ENCODE results near the gene CDHR3.

Gene CDHR3

GRCh38 chr7:106031300-106032035 is 68.4 kb downstream of the CDHR3 start:
- peak; percentile 61 to 77 for DNase-seq

GRCh38 chr7:106032295-106032694 is 69.2 kb downstream of the CDHR3 start:
- DNase-seq = no peak

GRCh38 chr7:106033735-106034134 is 70.7 kb downstream of the CDHR3 start:
- no peak for DNase-seq

- DNase-seq = no peak
Measured at GRCh38 chr7:106034383-106034782, 71.3 kb downstream of the CDHR3 start.

GRCh38 chr7:106035568-106035967 is 72.5 kb downstream of the CDHR3 start:
- DNase-seq = no peak

DNA sequence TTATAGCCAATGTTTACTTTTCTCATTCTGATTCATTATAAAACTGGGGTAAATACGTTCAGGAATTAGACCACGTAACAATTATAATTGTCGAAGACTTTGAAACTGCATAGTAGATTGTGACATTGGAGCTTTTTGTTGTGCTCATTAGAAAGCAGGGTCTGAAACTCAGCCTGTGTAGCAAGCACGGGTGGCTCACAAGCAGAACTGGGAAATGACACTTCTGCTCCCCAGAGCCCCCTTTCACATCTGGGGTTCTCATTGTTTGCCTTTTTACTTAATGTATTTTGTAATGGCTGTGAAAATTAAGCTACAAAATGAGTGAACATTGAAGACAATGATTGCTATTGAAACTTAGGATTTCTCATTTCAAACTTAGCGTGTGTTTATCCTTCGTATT is 72.9 kb downstream of the CDHR3 start:
- DNase-seq = no peak

- DNase-seq = no peak
Measured at GRCh38 chr7:106037489-106038176, 74.6 kb downstream of the CDHR3 start.

DNA sequence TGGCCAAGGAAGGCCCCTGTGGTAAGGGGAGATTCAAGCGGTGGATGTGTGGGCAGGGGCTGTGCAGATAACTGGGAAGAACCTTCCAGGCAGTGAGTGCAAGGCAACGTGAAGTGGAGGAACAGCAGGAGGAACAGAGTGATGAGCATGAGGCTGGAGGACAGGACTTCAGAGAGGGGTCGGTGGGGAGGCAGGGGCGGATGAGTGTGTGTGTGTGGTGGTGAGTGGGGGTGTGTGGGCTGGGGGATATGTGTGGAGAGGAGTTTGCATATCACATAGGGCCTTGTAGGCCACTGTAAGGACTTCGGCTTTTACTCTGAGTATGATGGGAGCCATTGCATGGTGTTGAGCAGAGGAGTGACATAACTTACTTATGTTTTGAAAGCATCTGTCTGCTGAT is 75.2 kb downstream of the CDHR3 start:
- DNase-seq = no peak

- DNase-seq = no peak
Measured at GRCh38 chr7:106038916-106039315, 75.9 kb downstream of the CDHR3 start.

DNA sequence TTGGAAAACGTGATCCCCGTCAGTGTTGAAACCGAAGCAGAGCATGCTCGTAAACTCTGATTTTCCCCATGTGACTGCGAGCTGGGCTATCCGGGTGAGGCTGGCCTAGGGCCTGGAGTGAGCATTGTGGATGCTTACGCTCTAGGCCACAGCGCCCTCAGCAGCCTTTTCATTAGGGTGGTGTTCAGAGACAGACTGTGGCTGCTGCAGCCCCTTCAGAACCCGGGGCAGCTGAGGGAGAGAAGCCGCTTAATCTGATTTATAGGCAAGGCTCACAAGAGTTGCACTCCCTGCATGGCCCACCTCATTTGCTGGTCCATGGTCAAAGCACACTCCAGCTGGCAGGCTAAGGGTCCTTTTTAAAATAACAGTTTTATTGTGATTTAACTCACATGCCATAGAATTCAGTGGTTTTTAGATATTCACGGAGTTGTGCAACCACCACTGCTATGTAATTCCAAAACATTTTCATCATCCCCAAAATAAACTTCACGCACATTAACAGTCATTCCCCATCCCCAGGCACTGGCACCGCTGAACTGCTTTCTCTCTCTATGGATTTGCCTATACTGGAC is 76.5 kb downstream of the CDHR3 start:
- no peak for DNase-seq

GRCh38 chr7:106041140-106041717 is 78.2 kb downstream of the CDHR3 start:
- peak; percentile 19 to 44 for DNase-seq

DNA sequence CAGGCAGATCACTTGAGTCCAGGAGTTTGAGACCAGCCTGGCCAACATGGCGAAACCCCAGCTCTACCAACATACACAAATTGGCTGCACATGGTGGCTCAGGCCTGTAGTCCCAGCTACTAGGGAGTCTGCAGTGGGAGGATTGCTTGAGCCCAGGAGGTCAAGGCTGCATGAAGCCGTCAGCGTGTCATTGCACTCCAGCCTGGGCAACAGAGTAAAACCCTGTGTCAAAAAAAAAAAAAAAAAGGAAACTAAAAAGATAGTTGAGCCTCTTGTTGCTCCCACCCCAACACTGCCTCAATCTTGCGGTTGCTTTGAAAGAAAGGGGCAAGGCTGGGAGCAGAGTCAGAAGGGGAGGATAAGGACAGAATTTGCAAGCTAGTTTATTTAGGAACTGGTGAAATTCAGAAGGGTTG is 79.1 kb downstream of the CDHR3 start:
- no peak for DNase-seq

- DNase-seq = no peak
Measured at GRCh38 chr7:106045139-106045538, 82.1 kb downstream of the CDHR3 start.

GRCh38 chr7:106045586-106045985 is 82.5 kb downstream of the CDHR3 start:
- DNase-seq = no peak

DNA sequence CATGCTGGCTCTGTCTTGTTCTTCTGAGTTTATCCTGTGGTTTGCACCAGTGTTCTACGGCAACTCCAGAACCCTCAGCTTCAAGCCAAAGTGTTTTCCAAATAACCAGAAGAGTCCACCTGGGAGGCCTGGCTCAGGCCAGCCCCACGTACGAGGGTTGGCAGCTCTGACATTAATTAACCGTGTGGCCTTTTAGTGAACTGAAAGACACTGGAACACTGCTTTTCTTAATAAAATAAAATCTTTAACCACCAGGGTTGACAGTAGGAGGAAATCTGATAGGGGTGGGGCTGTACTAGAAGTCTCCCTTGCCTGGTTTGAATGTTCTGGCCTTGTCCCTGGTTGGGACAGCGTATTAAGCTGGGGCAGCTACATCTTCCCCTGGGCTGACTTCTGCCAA is 84.1 kb downstream of the CDHR3 start:
- no peak for DNase-seq

- peak; percentile 23 to 61 for DNase-seq
Measured at GRCh38 chr7:106047818-106048705, 85.0 kb downstream of the CDHR3 start.

DNA sequence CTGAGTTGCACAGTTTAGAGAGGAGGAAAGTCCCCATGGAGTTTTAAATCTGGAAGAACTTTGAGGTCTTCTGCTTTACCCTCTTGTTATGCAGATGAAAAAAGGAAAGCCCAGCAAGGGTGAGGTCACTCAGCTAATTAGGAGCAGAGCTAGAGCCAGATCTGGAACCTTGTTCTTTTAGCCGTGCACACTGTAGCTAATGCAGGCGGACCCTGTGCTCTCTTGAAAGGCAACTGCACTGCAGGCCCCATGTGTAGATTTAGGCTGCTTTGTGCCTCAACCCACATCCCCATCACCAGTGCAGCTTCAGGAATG is 85.6 kb downstream of the CDHR3 start:
- DNase-seq = no peak

- DNase-seq = no peak
Measured at GRCh38 chr7:106049139-106049752, 86.2 kb downstream of the CDHR3 start.

DNA sequence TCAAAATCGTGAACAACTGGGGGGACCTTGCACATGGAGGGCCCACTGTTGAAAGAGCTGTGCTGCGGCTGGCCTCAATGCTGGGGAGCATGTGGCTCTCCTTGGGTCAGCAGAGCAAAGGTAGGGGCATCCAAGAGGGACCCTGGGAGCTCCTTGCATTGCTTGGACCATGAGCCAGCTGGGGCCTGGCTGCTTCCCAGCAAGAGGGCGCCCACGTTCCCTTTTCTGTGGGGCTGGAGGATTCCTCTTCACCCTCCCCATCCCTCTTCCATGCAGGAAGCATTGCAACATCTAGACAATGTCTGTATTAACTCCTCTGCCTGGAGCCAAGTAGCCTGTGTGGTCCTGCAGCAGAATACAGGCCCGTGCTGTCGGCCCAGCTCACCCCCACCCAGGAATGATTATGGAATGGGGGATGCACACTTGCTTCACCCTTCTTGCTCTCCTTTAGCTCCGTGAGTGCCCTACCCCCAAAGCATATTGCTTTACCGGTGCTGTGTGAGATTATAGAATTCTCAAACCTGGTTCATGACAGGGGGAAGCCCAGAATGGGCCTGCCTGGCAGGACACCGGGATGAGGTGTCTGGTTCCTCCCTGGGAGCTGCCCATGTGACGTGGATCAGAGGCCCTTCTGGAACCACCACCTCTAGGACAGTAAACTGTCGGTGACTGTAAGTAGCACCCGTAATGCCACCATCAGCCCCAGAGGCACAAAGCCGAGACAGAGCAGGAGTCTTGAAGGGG is 87.1 kb downstream of the CDHR3 start:
- no peak for DNase-seq

- no peak for DNase-seq
Measured at GRCh38 chr7:106050746-106051117, 87.7 kb downstream of the CDHR3 start.

DNA sequence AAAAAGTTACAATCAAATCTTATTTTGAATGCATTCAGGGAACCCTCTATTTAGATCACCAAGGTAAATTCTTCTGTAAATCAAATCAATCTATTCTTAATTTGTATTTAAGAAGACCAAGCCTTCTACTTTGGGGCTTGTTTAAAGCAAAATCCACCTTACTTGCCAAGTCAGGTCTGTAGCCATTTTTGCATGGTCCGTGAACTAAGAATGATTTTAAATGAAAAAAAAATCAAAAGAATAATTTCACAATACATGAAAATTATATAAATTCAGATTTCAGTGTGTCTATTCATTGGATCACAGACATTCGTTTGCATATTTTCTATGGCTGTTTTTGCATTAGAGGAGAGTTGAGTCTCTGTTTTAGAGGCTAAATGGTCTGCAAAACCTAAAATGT is 89.6 kb downstream of the CDHR3 start:
- DNase-seq = no peak

DNA sequence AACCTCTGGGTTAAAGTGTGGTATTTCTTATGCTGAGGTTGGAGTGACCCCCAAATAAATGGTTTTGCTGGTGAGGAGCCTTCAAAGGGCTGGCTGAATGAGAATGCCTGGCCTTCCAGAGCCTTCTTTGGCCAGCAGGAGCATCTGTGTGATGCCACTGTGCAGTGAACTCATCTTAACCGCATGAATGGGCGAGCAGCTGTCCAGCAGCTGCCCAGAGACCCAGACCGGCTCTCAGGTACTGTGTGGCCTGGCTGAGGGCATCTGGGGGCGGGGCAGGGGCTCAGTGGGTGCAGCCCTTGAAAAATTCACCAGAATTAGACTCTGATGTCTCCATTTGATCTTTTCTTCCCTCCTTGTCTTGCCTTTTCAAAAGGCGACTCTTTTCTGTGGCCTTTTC is 90.0 kb downstream of the CDHR3 start:
- no peak for DNase-seq

Measured in NCI-H2081 (cell line).